Measurements from ENCODE around the gene DCN. TPM values are rescaled to one million over a fixed set of nuclear protein-coding genes. Genes with fewer than 3 reads are reported as not detected.
A peak's percentile ranks its signal among the peaks of the same experiment; 100 is the strongest.

The DCN gene
- polyA plus RNA-seq, 1 of the 3 experiments (the other 2 are of a cell fraction): 5.5 TPM

DNA sequence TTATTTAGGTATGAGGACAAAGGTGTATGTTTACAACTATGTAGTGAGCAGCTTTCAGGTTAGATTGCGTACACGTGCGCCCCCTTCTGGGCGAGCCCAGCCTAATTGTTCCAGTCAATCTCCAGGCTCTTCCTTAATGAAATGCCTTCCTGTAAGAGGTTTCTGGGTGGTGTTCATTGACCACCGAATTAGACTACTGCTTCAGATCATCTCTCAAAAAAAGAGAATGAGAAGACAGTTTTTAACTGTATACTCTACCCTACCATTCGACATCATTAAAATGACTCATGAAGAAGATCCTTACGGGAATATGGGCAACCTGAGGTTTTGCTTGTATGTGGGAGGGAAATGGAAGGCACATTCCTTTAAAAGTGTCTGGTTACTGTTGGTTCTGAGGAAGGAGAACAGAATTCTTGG is 73.5 kb downstream of the DCN start (continued):
- TF ChIP-seq REST (IDR thresholded peaks at IDR 0.05; ENCODE audit: low read depth, low read length) (no peak), TCF12 (IDR thresholded peaks at IDR 0.05) (peak; percentile 41), CTCF (IDR thresholded peaks at IDR 0.05) (peak; percentile 67)

DNA sequence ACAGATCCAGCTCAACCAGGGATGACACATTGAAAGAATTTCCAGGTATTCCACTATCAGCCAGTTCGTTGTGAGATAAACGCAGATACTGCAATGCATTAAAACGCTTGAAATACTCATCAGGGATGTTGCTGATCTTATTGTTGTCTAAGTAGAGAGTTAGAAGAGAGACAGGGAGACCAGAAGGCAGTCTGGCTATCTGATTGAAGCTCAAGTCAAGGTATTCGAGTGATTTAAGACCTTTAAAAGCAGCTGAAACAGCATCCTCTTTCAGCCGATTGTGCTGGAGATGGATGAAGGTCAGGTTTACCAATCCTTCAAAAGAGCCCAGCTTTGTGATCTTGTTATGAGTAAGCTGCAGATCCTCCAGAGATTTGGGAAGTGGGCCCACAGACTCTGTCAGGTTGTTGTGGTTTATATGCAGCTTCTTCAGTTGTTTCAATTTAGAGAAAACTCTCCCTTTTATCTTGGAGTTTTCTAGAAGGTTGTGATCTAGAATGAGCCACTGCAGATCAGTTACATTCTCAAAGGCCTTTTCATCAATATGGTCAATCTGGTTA is 74.3 kb downstream of the DCN start:
- Histone ChIP-seq H2AFZ (ENCODE audit: low read depth) (no peak overlapping the region), H3K4me2 (no peak overlapping the region), H3K79me2 (ENCODE audit: insufficient read depth) (no peaks in the 10 kb centered on the region; the same call in 1 of the 2 replicates), H3K36me3 (replicated peaks in 1 of 2; ENCODE audit: control insufficient read depth in 1 of 2, insufficient read depth in 2 of 2, low read length in 1 of 2) (peaks cover 9 to 14% of the 10 kb centered on the region in 2 experiments), H3K9ac (no peak overlapping the region), H3K27ac (ENCODE audit: low read depth in 2 of 2, low read length in 1 of 2) (0 out of 4 replicates have a peak overlapping the region, but pooled peaks of 1 of the 2 experiments have one; percentile 25), H3F3A (replicated peaks; ENCODE audit: insufficient read depth) (peaks cover 27% of the 10 kb centered on the region), H3K27me3 (ENCODE audit: insufficient read depth) (no peaks in the 10 kb centered on the region), H3K4me3 (ENCODE audit: low read depth in 2 of 2, low read length in 1 of 2) (no peak overlapping the region), H4K20me1 (ENCODE audit: insufficient read depth) (no peaks in the 10 kb centered on the region), H3K9me3 (no peaks in the 10 kb centered on the region), H3K4me1 (ENCODE audit: control insufficient read depth in 1 of 2, insufficient read depth in 2 of 2, low read depth in 1 of 2, low read length in 1 of 2) (peaks cover 7 to 11% of the 10 kb centered on the region in 2 experiments; a peak in 2 of 4 replicates), H3K9me2 (no peaks in the 10 kb centered on the region)
- CTCF ChIA-PET: interaction anchor here (0.6 to 1.4 kb wide), 7 partner anchors 10 to 703 kb away, joined by 3 to 5 read pairs (median 4); no protein-coding TSS in a partner anchor
- no peak for TF ChIP-seq SMC3 (IDR thresholded peaks at IDR 0.05; ENCODE audit: low read depth, low read length)
- no peak for TF ChIP-seq FOSL2 (IDR thresholded peaks at IDR 0.05; ENCODE audit: borderline replicate concordance, low read depth)
- no peak for TF ChIP-seq GATA2 (CRISPR knock-in tag; IDR thresholded peaks at IDR 0.05)
- TF ChIP-seq FOXJ3 (CRISPR knock-in tag; IDR thresholded peaks at IDR 0.05): no peak
- no peak for TF ChIP-seq RFX5 (IDR thresholded peaks at IDR 0.05; ENCODE audit: low read length)
- no peak for TF ChIP-seq PBX3 (IDR thresholded peaks at IDR 0.05)
- TF ChIP-seq CHD2 (IDR thresholded peaks at IDR 0.05; ENCODE audit: low read length, partially characterized antibody): no peak
- TF ChIP-seq, protein P1, sequence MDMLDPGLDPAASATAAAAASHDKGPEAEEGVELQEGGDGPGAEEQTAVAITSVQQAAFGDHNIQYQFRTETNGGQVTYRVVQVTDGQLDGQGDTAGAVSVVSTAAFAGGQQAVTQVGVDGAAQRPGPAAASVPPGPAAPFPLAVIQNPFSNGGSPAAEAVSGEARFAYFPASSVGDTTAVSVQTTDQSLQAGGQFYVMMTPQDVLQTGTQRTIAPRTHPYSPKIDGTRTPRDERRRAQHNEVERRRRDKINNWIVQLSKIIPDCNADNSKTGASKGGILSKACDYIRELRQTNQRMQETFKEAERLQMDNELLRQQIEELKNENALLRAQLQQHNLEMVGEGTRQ (IDR thresholded peaks at IDR 0.05; ENCODE audit: borderline replicate concordance, low read depth, low read length): no peak
- 92% methylated on average over 5 of the region's 5 CpGs for WGBS (ENCODE audit: low lambda C conversion rate)
- DNase-seq: no peak
- POLR2A ChIA-PET: no interaction called here
